A673 (cell line): ENCODE results near the gene TSHZ2.

ENCODE experiments used
- EZH2 ChIP-seq: fragments of 200-600 bp; sonication (generic); IDR thresholded peaks from 2 replicates; pipeline ENCODE4 v1.6.1; 2017; ENCODE audit warnings: borderline replicate concordance, low read depth, mild to moderate bottlenecking, mixed read lengths, antibody characterized with exemption, low read length; ENCODE audit not compliant: poor library complexity, severe bottlenecking
- TF ChIP-seq, protein P1 (sequence below): fragments of 300-800, 200-600 bp; sonication (generic); conservative IDR thresholded peaks from 2 replicates; pipeline ENCODE4 v1.5.1; 2017; ENCODE audit warnings: low read depth, mild to moderate bottlenecking, antibody characterized with exemption, low read length, moderate library complexity, mixed read lengths

DNA sequence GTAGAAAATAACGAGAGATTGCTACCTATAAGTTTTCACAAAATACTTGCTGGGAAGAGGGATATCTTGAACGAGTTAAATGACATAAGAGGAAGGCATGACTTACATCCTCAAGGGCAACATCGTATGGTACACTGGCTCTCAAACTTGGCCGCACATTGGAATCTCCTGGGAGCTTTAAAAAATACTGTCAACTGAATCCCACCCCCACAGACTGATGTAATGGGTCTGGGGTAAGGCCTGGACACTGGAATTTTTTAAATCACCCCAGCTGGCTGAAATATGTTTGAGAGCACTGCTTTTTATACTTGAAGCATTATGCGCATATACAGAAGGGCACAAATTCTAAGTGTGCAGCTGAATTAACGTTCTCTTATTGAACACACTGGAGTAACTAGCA is 8.0 kb upstream of the TSHZ2 start:
- TF ChIP-seq EZH2 = no peak
- TF ChIP-seq, protein P1, sequence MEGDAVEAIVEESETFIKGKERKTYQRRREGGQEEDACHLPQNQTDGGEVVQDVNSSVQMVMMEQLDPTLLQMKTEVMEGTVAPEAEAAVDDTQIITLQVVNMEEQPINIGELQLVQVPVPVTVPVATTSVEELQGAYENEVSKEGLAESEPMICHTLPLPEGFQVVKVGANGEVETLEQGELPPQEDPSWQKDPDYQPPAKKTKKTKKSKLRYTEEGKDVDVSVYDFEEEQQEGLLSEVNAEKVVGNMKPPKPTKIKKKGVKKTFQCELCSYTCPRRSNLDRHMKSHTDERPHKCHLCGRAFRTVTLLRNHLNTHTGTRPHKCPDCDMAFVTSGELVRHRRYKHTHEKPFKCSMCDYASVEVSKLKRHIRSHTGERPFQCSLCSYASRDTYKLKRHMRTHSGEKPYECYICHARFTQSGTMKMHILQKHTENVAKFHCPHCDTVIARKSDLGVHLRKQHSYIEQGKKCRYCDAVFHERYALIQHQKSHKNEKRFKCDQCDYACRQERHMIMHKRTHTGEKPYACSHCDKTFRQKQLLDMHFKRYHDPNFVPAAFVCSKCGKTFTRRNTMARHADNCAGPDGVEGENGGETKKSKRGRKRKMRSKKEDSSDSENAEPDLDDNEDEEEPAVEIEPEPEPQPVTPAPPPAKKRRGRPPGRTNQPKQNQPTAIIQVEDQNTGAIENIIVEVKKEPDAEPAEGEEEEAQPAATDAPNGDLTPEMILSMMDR = no peak
